GM10266 (cell line): ENCODE results near the gene BUD31.
"Not testable (repeated sequence)": the region's sequence is repeated elsewhere in the genome, so short reads cannot be mapped to it uniquely, and the experiment has no call there.

ENCODE experiments used
- DNase-seq: peaks from one replicate; pipeline ENCODE4 v3.0.0; 2012; ENCODE audit errors: extremely low spot score
- TF ChIP-seq, protein P1 (sequence below): IDR thresholded peaks from 2 replicates; pipeline ENCODE4 v1.5.1; 2012; ENCODE audit warnings: mild to moderate bottlenecking, low read depth; ENCODE audit not compliant: control insufficient read depth, insufficient read depth; ENCODE audit errors: missing control alignments

BUD31 gene

DNA sequence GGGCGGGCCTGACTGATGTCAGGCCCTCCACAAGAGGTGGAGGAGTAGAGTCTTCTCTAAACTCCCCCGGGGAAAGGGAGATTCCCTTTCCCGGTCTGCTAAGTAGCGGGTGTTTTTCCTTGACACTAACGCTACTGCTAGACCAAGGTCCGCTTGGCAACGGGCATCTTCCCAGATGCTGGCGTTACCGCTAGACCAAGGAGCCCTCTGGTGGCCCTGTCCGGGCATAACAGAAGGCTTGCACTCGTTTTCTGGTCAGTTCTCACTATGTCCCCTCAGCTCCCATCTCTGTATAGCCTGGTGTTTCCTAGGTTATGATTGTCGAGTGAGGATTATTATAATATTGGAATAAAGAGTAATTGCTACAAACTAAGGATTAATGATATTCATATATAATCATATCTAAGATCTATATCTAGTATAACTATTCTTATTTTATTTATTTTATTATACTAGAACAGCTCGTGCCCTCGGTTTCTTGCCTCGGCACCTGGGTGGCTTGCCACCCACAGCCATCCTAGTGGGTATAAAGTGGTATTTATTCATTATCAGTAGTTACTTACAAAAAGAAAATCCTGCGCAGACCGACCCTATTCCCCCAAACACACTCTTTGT lies 6.9 kb downstream of the BUD31 start:
- DNase-seq, result not testable (repeated sequence)

DNA sequence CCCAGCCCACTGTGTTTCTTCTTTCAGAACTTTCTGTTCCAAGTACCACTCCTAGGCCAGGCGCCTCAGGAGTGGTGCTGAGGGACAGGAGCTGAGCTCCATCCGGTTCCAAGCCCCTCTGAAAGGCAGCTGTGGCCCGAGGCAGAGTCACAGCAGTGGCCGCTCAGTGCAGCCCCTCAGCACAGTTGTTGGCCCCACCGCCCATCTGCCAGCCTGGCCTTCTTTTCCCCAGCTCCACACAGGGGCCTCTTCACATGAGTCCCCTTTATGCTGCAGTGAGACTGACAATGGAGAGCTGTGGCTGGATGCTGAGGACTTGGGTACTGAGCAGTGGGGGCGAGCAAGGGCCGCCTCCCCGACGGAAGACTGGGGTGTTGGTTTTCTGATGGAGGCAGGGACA lies 9.5 kb downstream of the BUD31 start:
- TF ChIP-seq, protein P1, sequence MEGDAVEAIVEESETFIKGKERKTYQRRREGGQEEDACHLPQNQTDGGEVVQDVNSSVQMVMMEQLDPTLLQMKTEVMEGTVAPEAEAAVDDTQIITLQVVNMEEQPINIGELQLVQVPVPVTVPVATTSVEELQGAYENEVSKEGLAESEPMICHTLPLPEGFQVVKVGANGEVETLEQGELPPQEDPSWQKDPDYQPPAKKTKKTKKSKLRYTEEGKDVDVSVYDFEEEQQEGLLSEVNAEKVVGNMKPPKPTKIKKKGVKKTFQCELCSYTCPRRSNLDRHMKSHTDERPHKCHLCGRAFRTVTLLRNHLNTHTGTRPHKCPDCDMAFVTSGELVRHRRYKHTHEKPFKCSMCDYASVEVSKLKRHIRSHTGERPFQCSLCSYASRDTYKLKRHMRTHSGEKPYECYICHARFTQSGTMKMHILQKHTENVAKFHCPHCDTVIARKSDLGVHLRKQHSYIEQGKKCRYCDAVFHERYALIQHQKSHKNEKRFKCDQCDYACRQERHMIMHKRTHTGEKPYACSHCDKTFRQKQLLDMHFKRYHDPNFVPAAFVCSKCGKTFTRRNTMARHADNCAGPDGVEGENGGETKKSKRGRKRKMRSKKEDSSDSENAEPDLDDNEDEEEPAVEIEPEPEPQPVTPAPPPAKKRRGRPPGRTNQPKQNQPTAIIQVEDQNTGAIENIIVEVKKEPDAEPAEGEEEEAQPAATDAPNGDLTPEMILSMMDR, result no peak
- DNase-seq, result no peak

More for the DNA sequence above, 6.9 kb downstream of the BUD31 start:
- TF ChIP-seq, protein P1, result peak; percentile 43

DNA sequence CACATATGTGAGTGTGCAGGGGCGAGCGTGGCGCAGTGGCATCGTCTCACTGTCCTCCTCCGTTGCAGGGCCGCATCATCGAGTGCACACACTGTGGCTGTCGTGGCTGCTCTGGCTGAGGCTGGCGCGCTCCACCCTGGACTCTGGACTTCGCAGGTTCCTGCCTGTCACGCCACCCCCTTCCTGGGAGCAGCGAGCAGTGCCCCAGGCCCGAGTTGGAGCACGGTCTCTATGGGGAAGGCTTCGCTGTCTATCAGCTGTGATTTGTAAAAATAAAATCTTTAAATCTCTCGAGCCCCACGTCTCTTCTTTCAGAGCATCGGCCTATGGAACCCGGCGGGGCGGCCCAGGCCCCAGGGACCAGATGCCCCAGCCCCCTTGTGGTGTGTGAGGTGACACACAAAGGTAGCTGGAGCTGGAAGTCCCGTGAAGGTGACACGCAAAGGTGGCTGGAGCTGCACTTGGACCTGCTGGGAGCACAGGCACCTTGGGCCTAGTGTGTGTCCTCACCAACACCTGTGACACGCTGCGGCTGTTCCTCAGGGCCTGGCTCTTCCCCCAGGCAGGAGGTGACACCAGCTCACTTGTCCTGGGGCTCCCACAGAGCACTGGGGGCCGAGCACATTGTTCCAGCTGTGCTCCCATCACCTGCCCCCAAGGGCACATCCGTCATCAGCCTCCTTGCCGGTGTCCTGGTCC lies 10.7 kb downstream of the BUD31 start:
- TF ChIP-seq, protein P1, result no peak
- no peak for DNase-seq

DNA sequence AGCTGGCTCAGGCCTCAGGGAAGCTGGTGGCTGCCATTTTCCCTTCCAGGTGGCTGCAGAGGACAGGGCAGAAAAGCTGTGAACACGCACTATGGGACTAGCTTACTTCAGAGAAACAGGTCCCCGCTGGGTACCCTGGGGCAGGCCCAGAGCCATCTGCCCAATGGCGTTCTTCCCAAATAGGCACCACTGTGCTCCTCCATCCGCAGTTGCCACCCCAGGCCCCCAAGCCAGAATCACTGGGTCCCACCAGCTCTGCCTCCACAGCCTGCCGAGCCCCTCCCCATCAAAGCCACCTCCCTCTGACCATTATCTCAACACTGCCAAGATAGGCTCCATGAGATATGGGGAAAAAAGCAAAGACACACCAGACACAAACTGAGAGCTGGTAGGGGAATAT lies 11.4 kb downstream of the BUD31 start:
- TF ChIP-seq, protein P1, result no peak
- DNase-seq, result no peak

DNA sequence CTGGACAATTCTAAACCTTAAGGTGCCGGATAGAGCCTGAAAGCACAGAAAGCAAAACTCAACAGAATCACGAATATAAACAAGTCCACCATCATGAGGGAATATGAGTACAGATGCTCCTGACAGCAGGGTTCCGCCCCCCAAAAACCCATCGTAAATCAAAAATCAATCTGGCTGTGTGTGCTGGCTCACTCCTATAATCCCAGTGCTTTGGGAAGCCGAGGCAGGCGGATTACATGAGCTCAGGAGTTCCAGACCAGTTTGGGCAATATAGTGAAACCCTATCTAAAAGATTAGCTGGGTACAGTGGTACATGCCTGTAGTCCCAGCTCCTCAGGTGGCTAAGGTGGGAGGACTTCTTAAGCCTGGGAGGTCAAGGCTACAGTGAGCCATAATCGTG lies 12.2 kb downstream of the BUD31 start:
- TF ChIP-seq, protein P1, result no peak
- DNase-seq, result no peak

DNA sequence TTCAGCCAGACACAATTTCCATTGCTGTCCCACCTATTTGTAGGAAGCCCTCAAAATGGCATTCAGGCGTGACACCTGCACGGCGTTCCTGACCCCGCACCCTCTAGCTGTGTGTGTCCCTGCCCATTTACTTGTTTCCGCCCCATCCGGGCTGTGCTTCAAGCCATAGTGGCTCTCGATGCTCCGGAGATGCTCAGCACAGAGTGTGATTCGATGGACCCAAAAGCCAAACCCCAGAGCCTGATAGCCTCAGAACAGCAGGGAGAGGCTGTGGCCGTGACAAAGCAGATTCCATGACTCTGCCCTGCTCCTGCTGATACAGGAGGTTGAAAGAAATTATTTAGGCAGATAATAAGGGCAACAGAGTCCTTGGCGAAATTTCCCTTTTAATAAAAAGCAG lies 13.4 kb downstream of the BUD31 start:
- no peak for DNase-seq
- TF ChIP-seq, protein P1, result no peak

DNA sequence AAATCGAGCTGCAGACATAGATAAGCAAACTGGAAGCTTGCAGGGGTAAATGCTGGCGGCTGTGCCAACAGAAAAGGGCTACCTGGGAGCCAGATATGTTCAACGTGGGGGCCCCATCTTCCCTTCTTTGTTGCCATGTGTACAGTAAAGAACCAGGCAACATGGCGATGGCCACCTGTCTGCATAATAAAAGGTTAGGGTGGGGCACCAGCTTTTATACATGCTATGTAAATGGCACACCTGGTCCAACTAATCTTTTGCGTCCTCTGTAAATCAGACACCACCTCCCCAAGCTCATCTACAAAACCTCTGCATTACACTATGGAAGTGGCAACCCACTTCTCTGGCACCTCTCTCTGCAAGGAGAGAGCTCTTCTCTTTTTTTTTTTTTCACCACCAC lies 13.9 kb downstream of the BUD31 start:
- TF ChIP-seq, protein P1, result no peak
- no peak for DNase-seq
